H1 (cell line): ENCODE measurements around the gene C16orf95.
"Not testable (repeated sequence)": the region's sequence is repeated elsewhere in the genome, so short reads cannot be mapped to it uniquely, and the experiment has no call there.

Source experiments
- BRCA1 ChIP-seq: IDR thresholded peaks from 2 replicates; pipeline ENCODE4 v1.6.1; 2012; ENCODE audit warnings: low read depth, low read length, improper control_type of control experiment
- CHD2 ChIP-seq: IDR thresholded peaks from 2 replicates; pipeline ENCODE4 v1.6.1; 2012; ENCODE audit warnings: low read length, improper control_type of control experiment
- CTCF ChIP-seq, 3 experiments: IDR thresholded peaks; 1 replicate in 2 of 3; 2 replicates in 1 of 3; pipeline versions ENCODE4 v1.5.1 to v1.6.1; 2011; ENCODE audit warnings: low read length in 3 of 3, mild to moderate bottlenecking in 3 of 3, inconsistent platforms in 2 of 3, low read depth in 1 of 3, moderate library complexity in 1 of 3; ENCODE audit not compliant: insufficient read depth in 1 of 3; ENCODE audit errors: control extremely low read depth in 1 of 3
- POLR2A ChIP-seq, 2 experiments: IDR thresholded peaks; 1 replicate in 1 of 2; 2 replicates in 1 of 2; pipeline ENCODE4 v1.6.1; 2011; ENCODE audit warnings: low read depth in 2 of 2, low read length in 2 of 2, mild to moderate bottlenecking in 2 of 2; ENCODE audit errors: control extremely low read depth in 1 of 2
- SIN3A ChIP-seq, 2 experiments: IDR thresholded peaks in 1 of 2; conservative IDR thresholded peaks in 1 of 2; 2 replicates each; pipeline ENCODE4 v1.6.1; 2011 to 2012; ENCODE audit warnings: low read length in 2 of 2, improper control_type of control experiment in 1 of 2, low read depth in 1 of 2, mild to moderate bottlenecking in 1 of 2
- SP2 ChIP-seq: IDR thresholded peaks from 2 replicates; pipeline ENCODE4 v1.6.1; 2012; ENCODE audit warnings: mild to moderate bottlenecking, low read length, inconsistent platforms
- TAF1 ChIP-seq: IDR thresholded peaks from 2 replicates; pipeline ENCODE4 v1.6.1; 2011; ENCODE audit warnings: mild to moderate bottlenecking, low read depth, low read length
- TBP ChIP-seq: IDR thresholded peaks from 2 replicates; pipeline ENCODE4 v1.6.1; 2011; ENCODE audit warnings: low read depth, low read length, improper control_type of control experiment
- YY1 ChIP-seq: IDR thresholded peaks from 2 replicates; pipeline ENCODE4 v1.6.1; 2011; ENCODE audit warnings: low read depth, mild to moderate bottlenecking, low read length

- TF ChIP-seq CTCF (IDR thresholded peaks at IDR 0.05; ENCODE audit: control extremely low read depth in 1 of 3, insufficient read depth in 1 of 3, low read depth in 1 of 3, low read length in 3 of 3); SP2; POLR2A (IDR thresholded peaks at IDR 0.05; ENCODE audit: control extremely low read depth in 1 of 2, low read depth in 2 of 2, low read length in 2 of 2); YY1; SIN3A (conservative IDR thresholded peaks at IDR 0.05 in 1 of 2, IDR thresholded peaks at IDR 0.05 in 1 of 2; ENCODE audit: low read depth in 1 of 2, low read length in 2 of 2); BRCA1; CHD2; TAF1; TBP: not testable (repeated sequence)
These were observed 45.8 kb upstream of the C16orf95 start for GRCh38 chr16:87362828-87363559.
